COLO668 (cell line): ENCODE measurements around the gene EMX2.

Experiments used
- DNase-seq: peaks from one replicate; lab custom pipeline; 2025; ENCODE audit not compliant: unreplicated experiment; lab: John Stamatoyannopoulos, UW

EMX2 gene

GRCh38 chr10:117543225-117544003, 868 bp downstream of the EMX2 start:
- no peak for DNase-seq

GRCh38 chr10:117544004-117544701, 1.6 kb downstream of the EMX2 start:
- DNase-seq: no peak

- no peak for DNase-seq
These were observed 2.2 kb downstream of the EMX2 start for GRCh38 chr10:117544711-117545140.

GRCh38 chr10:117545141-117546019, 2.8 kb downstream of the EMX2 start:
- no peak for DNase-seq

- DNase-seq: no peak
These were observed 3.6 kb downstream of the EMX2 start for GRCh38 chr10:117546020-117546580.

GRCh38 chr10:117546581-117547015, 4.1 kb downstream of the EMX2 start:
- DNase-seq: no peak

GRCh38 chr10:117547016-117547715, 4.6 kb downstream of the EMX2 start:
- DNase-seq: no peak

GRCh38 chr10:117547716-117548668, 5.4 kb downstream of the EMX2 start:
- no peak for DNase-seq

GRCh38 chr10:117549100-117549585, 6.6 kb downstream of the EMX2 start:
- no peak for DNase-seq

- DNase-seq: no peak
These were observed 7.5 kb downstream of the EMX2 start for GRCh38 chr10:117550076-117550475.

- DNase-seq: no peak
These were observed 8.2 kb downstream of the EMX2 start for GRCh38 chr10:117550599-117551329.

GRCh38 chr10:117551330-117552155, 9.0 kb downstream of the EMX2 start:
- DNase-seq: no peak

- no peak for DNase-seq
These were observed 9.6 kb downstream of the EMX2 start for GRCh38 chr10:117552156-117552631.

- no peak for DNase-seq
These were observed 10.2 kb downstream of the EMX2 start for GRCh38 chr10:117552701-117553141.

GRCh38 chr10:117553142-117553814, 10.7 kb downstream of the EMX2 start:
- no peak for DNase-seq

GRCh38 chr10:117553815-117554172, 11.2 kb downstream of the EMX2 start:
- DNase-seq: no peak

GRCh38 chr10:117554241-117554814, 11.8 kb downstream of the EMX2 start:
- no peak for DNase-seq
